T follicular helper cell (primary cell): ENCODE data around the gene BTC.
"Not testable (repeated sequence)": the region's sequence is repeated elsewhere in the genome, so short reads cannot be mapped to it uniquely, and the experiment has no call there.

Experiments used
- DNase-seq: peaks from one replicate; pipeline ENCODE4 v3.0.0-alpha.2; 2020; ENCODE audit warnings: low read depth

BTC gene

DNA sequence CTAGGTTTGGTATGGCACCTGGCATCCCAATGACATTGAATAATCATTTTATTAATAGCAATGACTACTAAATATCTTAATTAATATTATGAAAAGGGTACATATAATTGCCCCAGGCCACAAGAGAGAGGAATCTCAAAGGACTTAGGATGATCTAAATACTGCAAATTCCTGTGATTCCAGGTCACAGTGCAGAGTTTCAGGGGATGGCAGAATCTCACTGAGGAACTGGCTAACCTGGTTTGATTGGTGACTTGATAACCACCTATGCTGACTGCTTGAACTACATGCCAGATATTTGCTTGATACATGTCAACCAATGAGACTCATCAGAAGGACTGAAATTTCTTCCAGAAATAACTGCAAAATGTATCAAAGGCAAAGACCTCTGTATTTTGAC, 37.2 kb downstream of the BTC start:
- DNase-seq = no peak

DNA sequence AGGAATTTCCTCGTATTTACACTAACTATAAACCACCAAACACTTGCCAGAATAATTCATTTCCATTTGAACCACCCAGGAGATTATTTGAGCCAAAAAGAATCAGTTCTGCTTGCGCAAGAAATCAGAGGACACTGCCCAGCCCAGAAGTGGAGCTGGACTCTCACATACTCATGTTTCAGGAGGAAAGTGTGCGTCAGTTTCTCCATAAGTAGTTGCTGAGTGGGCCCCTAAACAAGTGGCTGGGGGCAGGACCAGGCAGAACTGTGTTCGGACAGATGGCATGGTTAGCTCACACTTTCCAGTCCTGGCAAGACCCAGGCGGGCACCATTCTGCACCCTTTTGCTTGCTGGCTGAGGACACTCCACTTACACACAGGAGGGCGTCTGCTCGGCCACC, 38.8 kb downstream of the BTC start:
- DNase-seq = no peak

DNA sequence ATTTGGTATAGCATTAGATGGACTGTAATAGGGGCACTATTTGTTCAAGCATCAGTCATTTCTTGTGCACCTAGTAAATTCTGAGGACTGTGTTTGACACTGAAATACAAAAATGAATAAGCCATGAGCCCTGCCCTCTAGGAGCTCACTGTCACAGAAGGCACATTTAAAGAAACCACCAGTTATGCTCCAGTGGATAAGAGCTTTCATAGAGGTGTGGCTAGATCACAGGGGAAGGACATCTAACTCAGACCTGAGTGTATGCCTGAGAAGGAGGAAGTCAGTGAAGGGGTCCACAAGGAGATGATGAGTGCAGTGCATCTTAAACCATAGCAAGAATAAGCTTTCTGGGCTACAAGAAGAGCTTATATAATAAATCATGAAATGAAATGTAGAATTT, 40.1 kb downstream of the BTC start:
- no peak for DNase-seq

DNA sequence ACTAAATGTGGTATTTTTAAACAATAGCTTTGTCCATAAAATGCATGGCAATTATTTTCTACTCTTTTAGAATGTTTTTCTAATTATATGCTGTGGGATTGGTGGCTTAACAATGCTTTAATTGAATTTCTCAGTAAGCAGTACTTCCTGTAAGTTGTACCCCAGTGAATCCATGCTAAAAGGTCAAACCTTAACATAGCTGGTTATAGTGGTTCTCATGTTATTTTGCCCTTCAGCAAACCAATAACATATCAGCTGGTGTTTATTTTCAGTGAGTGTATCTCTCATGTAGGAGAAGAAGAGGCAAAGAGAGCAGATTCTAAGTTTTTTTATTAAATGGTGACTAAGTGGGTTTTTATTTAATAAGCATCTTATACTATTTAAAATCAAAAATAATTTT, 41.5 kb downstream of the BTC start:
- DNase-seq = no peak

DNA sequence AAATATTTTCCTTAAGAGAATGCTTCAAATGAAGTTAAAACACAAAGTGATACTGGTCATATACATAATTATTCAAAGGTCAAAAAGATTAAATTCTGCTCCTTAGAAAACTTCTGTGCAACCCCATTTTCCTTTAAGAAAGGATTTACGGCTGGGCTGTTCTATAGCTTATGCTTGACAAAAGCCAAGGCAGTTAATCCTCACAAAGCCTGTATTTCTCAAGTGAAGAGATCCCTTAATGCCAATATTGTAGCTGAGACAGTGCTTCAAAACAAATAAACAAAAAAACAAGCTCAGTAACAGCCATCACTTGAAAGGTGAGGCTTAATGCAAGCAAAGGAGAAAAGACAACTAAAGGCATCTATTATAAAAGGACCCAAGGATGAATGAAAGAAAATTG, 42.5 kb downstream of the BTC start:
- no peak for DNase-seq

DNA sequence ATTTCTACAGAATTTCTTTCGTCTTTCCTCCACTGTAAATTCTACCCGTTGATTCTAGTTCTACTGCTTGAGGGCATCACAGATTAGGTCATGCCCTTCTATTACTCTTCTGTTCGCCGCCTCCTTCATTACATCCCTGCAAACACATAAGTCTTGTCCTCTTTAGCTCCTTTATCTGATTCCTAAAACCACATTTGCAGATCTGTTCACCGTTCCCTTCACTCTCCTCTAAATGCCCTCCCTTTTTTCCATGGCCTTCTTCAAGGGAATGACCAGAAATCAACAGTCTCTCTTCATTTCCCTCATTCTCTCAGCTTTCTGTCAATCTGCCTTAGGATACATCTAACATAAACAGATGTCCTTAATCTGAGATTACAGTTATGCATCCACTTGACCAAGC, 43.1 kb downstream of the BTC start:
- no peak for DNase-seq

DNA sequence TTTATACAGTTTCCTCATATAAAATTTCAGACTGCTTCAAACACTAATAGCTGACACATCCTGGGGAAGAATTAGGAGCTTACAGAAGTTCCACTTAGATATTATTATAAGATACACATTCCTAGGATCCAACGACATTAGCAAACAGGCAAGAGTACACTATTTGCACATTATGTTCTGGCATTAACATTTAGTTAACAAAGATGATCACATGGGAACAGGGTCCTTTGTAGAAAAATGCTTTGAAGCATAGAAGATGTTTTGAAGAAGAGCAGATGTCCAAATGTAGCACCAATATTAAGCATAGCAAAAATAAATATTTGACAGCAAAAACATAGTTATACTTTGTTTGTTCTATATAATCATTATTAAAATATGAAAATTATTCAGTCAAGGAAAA, 52.1 kb downstream of the BTC start:
- no peak for DNase-seq

DNA sequence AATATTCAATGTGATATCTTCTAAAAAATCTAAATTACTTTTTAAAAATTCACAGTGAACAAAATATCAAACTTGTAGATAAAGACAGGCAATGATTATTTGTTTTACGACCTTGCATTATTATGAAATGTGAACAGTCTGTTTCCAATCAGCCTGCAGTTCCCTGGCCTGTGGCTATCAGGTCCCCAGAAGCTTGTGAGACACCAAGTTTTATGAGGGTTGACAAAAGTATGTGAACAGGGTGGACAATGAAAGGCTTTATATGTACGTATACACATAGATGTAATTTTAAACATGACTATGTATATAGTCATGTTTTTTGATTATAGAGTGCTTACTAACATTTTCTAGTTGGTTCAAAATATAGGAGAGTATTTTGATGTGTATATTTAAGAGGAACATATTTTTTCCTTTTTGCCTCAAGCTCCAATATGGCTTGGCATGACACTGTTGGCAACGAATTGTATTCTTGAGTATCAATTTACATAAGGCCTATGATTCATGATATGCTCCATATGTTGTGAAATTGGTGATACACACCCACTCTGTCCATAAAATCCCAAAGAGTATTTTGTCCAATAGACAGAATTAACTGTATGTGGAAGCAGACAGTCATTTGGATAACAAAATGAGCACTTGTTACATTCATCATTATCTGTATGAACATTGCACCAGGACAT, 55.7 kb downstream of the BTC start:
- no peak for DNase-seq

DNA sequence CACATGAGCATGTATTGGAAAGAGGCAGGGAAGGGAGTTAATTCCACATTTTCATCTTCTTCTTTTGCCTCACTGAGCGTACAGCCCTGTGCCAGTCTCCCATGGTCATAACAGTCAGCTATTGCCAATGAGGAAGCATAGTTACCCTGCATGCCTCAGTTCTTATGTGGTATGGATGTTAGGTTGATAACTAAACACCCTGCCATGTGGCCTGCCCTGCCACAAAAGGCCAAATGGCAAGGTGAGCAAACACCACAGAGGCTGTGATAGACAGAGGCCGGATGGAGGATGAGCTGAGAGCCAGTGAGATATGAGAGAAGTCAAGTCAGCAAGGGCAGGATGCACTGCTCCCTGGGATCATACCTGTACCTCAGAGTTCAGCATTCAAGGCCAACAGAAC, 59.3 kb downstream of the BTC start:
- no peak for DNase-seq

DNA sequence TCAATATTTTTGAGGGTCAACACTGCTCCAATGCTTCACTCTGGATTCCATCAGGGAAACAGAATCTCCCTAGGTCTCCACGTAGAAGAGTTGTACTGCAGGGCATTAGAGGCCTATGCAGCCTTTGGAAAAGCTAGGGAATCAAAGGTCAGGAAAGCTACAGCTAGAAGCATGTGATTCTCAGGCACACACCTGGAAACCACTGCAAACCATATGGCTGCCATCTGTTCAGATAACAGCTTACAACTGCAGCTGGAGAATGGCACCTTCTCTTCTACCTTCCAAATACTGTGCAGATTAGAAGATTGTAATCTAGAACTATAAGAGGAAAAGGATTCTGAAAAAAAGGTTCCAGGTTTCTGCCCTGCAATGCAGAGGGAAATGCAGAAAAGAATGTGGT, 60.6 kb downstream of the BTC start:
- DNase-seq = no peak

DNA sequence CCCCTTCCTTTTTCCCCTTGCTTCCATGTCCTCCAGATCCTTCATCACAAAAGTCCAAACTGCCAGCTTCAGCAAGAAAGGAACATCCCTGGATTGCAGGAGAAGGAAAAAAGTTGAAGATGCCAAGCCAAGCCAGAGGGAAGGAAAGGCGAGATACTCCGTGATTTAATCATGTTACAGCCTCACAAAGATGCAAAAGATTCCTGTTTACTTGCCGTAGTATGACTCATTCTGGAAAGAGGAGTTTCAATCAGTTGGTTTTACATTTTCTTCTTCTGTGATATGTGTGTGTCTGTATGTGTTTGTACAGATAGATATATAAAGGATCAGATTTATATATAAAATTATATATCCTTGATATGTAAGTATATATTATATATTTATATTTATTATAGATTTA, 69.3 kb downstream of the BTC start:
- DNase-seq = no peak

DNA sequence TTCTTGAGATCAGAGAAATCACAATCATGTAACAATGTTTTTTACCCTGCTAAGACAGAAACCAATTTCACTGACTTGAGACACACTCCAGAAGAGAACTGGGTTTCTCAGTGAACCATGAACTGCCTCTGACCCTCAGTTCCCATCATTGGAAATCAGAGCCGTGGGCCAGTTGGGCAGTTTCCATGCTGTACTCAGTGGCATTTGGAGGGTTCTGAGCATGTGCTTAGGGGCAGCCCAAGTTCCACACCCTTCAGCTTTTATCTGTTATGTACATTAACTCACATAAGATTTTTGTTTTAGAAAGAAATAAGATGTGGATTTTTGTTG, 77.9 kb downstream of the BTC start:
- no peak for DNase-seq

DNA sequence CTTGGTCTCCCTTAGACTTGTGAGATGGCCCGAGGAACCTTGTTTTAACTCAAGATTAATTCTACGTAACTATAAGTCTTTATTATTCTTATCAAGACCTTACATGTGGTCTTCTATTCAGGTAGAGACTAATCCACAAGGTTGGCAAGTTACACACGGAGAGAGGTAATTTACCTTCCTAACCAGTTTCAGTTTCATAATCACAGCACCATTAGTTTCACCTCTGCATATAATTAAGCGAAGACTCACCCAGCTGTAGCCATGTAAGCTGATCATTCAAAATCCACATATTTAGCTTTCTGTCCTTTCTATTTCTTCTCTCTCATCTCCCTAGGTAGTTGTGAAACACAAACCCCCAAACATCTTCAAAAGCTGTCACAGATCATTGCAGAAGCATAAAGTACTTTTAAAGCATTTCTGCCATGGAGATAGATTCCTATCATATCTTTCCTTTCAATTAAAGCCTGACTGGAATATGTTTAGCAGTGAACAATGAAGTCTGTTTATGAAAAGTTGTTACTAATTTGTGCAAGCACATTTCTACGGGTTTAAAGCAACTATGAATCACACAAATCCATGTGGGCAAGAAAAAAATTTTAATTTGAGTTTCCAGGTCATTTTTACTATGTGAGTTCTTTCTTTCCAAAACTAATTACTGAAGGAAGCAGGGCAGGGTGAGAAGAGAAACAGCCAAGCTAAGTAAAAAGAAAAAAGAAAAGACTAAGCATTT, 78.5 kb downstream of the BTC start:
- no peak for DNase-seq

DNA sequence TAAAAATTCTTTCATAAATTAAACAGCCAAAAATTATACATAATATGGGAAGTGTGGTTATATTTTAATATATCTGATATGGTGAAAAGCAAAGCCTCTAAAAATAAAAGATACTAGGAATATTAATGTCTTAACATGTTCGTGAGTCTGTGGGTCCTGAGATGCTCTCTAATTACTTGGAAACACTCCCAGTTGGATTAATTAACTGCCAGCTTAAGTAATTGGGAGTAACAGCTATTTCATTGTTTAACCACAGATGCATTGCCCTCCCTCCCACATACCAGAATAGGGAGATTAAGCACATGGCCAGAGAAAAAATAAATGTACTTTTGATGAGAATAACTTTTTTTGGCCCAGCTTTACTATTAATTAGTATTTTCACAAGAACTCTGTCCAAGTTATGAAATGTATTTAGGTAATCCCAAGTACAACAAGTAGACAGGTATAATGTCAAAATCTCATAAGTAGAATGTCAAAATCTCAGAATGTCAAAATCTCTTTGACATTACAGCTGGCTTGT, 79.7 kb downstream of the BTC start:
- no peak for DNase-seq

DNA sequence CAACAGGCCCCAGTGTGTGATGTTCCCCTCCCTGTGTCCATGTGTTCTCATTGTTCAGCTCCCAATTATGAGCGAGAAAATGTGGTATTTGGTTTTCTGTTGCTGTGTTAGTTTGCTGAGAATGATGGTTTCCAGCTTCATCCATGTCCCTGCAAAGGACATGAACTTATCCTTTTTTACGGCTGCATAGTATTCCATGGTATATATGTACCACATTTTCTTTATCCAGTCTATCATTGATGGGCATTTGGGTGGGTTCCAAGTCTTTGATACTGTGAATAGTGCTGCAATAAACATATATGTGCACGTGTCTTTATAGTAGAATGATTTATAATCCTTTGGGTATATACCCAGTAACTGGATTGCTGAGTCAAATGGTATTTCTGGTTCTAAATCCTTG, 86.2 kb downstream of the BTC start:
- not testable (repeated sequence) for DNase-seq
